ENCODE measurements around the gene STK31.

- TF ChIP-seq CTCF (IDR thresholded peaks at IDR 0.05; ENCODE audit: borderline replicate concordance, extremely low read depth, low read length, poor library complexity, severe bottlenecking) (no peak), EZH2 (IDR thresholded peaks at IDR 0.05; ENCODE audit: borderline replicate concordance, low read depth, low read length, severe bottlenecking) (no peak)
Observed at GRCh38 chr7:23685731-23686130, 24.3 kb upstream of the STK31 start.
